Daoy (cell line): ENCODE measurements around the gene SETMAR. TPM values are rescaled to one million over a fixed set of nuclear protein-coding genes. Genes with fewer than 3 reads are reported as not detected.
"Not testable (repeated sequence)": the region's sequence is repeated elsewhere in the genome, so short reads cannot be mapped to it uniquely, and the experiment has no call there.

Source experiments
- DNase-seq: peaks from one replicate; pipeline ENCODE4 v3.0.0-alpha.2; 2015; ENCODE audit warnings: low read depth
- total RNA-seq: library from RNA; depleted of rRNA; stranded (reverse); fragments of >200 nt; shearing (Covaris generic); gene quantifications from 2 replicates; pipeline ENCODE4 v1.2.3, GENCODE V29; 2014

SETMAR gene
- total RNA-seq, 1 experiment from 2014 or later = 17.9 TPM

- peak; percentile 5 for DNase-seq
Measured at GRCh38 chr3:4313606-4314293, 10.6 kb downstream of the SETMAR start.

DNA sequence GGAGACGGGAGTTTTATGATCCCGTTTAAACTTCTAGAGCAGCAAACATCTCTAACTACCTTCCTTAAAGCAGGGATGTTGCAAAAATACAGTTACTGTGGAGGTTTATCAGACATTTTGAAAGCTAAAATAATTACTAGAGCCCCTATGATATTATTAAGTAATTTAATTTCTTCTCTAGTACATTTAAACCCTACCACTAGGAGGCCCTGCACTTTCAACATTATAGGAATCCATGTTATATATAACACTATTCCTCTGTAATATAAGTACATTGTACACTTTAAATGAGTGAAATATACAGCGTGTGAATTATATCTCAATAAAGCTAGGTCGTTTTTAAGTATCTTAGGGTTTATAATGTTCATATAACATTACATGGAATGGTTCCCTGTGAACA, 11.5 kb downstream of the SETMAR start:
- DNase-seq = no peak

DNA sequence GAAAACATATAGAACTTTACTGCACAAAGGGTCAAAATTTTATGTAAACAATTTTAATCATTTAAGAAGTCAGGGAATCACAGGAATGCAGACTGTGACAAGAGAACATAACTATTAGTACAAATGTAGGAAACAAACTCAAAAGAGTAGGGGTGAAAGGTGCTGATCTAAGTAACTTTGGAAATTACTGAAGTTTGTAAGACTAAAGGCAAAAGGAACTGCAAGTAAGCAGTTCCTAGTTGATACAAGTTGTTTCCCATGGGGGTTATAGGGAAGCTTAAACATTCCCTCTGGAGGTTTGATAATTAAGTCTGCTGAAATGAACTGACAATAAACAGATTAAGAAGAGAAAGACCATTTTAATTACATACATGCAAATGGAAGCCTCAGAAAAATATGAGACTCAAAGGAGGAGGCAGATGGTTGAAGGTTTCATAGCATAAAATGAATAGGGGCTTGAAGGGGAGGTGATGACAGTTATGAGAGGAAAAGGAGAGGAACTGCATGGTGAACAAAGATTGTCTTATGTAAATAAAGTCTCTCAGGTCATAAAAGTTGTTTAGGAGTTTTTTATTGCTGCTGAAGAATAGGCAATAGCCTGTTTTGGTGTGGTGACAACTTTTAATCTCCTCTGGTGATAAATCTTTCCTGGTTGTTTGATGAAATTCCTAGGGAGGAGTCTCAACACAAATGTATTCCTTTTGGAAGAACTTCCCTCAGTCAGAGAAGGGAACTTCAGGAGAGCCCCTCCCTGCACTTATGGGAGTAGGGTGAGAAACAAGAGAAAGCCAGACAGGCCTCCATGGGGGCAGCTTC, 17.1 kb downstream of the SETMAR start:
- no peak for DNase-seq

- DNase-seq = no peak
Measured at GRCh38 chr3:4321732-4322131, 18.6 kb downstream of the SETMAR start.

DNA sequence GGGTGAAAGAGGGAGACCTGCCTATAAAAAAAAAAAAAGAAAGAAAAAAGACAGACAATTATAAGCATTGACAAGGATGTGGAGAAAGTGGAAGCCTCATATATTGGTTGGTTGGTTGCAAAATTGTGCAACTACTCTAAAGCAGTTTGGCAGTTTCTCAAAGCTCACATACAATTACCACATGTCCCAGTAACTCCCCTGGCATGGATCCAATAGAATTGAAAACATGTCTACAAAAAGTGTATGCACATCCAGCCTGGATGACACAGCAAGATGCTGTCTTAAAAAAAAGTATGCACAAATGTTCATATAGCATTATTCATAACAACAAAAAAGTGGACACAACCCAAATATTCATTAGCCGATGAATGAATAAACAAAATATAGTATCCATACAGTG, 19.5 kb downstream of the SETMAR start:
- no peak for DNase-seq

GRCh38 chr3:4323246-4324027, 20.3 kb downstream of the SETMAR start:
- DNase-seq = no peak

DNA sequence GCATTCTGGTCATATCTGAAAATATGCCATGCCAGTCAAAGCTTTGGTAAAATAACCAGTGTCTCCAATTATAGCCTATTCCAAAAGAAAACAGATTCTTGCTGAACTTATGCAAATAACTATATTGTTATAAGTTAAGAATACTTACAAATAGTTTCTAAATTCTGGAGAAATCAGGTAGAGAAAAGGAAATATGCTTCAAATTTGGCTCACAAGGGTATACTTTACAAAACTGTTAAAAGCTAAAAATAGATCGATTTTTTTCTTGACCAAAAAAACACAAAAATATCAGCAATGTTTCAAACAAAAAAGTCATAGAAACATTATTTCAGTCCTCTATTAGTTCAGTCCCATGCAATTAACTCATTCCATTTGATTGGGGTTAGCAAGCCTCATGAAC, 23.7 kb downstream of the SETMAR start:
- DNase-seq = no peak

GRCh38 chr3:4329806-4330205, 26.6 kb downstream of the SETMAR start:
- DNase-seq = not testable (repeated sequence)

DNA sequence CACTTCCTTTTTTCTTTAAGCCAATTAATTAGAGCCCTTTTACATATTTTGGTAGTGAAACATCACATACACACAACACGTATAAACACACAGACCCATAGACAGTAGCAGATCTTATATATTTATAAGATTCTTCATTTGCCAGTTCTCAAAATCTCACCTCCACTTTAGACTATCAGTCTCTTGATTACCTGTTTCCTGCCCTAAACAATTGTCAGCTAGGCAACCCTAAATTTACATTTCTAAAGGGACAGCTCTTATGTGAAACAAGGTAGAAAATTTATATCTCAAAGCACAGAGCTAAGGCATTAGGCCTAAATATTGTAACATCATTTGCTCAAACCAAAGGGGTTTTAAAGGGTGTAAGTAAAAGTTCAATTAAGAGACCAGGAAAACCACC, 28.9 kb downstream of the SETMAR start:
- no peak for DNase-seq

DNA sequence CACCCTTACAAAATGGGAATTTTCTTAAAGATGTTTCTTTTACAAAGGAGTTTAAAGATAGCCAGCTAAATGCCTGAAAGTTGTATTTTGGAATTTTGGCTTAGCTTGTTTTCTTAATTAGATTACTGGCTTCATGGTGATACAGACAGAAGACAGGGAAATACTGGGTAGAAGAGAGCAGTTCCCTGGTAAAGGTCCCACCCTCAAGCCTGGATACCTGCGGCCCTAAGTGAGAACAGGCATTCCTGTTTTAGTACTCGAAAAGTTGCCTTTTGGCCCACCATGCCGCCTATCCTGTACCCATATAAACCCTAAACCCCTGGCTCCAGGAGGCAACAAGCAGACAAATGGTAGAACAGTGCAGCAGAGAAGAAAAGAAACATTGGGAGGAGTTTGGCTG, 29.4 kb downstream of the SETMAR start:
- DNase-seq = no peak

DNA sequence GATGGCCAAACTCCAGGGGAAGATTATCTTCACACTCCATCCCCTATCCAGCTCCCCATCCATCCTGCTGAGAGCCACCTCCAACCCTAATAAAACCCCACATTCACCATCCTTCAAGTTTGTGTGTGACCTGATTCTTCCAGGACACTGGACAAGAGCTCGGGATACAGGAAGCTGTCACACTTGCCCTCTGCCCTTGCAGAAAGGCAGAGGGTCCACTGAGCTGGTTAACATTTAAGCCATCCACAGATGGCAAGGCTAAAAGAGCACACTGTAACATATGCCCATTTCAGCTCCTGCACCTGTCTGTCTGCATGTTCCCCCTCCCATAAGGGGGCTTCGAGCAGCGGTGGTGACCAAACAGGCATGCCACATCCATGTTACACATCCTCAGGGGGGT, 29.8 kb downstream of the SETMAR start:
- no peak for DNase-seq

DNA sequence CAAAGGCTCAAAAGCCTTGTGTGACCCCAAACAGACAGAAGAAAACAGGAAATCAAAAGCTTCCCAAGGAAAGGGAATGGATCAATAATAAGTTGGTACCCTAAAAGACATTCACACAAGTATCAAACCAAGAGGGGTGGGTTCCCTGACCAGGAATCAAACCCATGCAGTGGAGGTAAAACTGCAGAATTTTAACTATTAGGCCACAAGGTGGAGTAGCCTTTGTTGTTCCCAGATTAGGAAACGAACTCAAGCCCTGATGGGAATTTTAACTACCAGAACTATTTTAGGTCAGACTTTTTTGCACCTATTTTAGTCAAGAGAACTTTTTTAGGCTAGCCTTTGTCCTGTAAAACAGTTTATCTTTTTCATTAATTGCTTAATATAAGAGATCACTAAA, 31.4 kb downstream of the SETMAR start:
- no peak for DNase-seq

DNA sequence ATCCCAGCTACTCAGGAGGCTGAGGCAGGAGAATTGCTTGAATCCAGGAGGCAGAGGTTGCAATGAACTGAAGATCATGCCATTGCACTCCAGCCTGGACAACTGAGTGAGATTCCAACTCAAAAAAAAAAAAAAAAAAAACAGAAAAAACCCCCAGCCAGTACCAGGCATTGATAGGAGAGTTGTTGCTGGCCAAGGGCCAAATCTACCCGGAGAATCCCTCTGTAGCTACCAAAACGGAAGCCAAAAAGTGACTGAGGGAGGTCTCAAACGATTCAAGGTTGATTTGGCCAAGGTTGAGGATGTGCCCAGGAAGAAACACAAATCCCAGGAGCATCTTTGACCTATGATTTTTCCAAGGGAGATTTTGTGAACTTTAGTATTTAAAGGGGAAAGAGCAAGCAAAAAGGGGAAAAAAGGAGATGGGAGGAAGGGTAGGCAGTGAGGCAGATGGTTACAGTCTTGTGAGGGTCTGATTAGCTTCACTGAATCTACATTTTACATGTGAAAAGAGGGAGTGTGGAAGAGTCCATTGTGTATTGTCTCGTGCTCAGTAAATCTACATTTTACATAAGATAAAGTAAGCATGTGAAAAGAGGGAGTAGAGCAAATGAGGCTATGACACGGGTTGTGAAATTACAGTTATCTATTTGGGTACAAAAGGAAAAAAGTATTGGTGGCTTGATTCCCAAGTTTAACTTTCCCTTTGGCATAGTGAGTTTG, 32.8 kb downstream of the SETMAR start:
- no peak for DNase-seq

DNA sequence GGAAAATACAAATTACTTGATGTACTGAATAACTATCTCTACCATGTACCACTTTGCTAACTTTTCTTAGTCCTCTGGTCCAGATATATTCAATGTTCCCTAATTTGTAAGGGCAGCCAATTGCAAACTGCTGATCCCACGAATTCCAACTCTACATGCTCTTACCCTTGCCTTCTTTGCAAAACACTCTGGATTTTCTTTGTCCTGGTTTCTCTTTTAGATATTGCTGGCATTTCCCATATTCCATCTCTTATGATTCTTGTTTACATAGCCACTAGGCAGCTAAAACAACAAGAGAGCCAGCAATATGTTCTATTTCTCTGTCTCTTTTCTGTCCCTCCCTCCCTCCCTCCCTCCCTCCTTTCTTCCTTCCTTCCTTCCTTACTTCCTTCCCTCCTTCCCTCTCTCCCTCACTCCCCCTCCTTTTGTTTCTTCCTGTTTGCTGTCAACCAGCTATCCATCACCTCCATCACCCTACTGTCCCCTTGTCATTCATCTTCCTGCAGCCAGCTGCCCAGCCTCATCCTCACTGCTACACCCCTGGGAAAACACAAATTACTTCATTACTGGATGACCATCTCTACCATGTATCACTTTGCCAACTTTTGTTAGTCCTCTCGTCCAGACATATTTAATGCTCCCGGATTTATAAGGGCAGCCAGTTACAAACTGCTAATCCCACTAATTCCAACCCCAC, 33.8 kb downstream of the SETMAR start:
- no peak for DNase-seq

GRCh38 chr3:4338751-4339150, 35.6 kb downstream of the SETMAR start:
- DNase-seq = no peak

- no peak for DNase-seq
Measured at GRCh38 chr3:4340077-4340410, 36.9 kb downstream of the SETMAR start.

- no peak for DNase-seq
Measured at GRCh38 chr3:4340411-4341335, 37.5 kb downstream of the SETMAR start.

GRCh38 chr3:4341336-4341675, 38.1 kb downstream of the SETMAR start:
- no peak for DNase-seq

DNA sequence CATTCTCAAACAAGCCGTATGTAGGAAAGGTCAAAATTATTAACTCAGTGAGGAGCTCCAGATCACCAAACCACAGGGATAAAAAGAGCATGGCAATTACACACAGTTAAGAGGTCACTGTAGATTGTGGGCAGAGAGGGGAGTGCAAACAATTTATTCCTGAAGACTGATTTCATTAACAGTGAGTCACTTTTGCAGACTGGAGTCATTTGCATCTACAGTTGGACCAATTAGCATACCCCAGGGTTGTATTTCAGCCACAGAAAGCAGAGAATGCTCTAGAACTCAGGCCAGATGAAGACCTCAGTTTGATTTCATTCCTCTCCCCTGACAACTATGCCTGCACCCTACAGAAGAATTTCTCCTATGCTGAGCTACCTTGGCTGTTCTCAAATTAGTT, 40.1 kb downstream of the SETMAR start:
- peak; percentile 40 for DNase-seq

DNA sequence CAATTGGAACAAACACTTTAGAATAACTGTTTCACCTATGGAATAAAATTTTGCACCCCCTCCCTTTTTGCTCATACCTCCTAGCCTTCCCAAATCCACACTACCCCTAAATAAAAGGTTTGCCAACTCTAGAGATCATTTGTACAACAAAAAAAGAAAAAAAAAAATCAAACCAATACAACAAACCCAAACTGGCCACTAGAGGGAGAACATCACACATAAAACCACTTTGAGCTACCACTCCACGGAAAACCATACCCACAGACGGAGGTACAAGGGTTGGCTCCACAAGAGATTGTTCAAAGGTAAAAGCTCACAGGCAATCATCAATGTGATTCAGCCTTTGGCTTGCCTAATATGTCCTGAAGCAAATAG, 47.6 kb downstream of the SETMAR start:
- DNase-seq = peak; percentile 57
